ENCODE measurements around the gene CBFA2T2. TPM values are rescaled to one million over a fixed set of nuclear protein-coding genes. Genes with fewer than 3 reads are reported as not detected.
"Not testable (repeated sequence)": the region's sequence is repeated elsewhere in the genome, so short reads cannot be mapped to it uniquely, and the experiment has no call there.

Gene CBFA2T2
- total RNA-seq, 1 donor from 2014 or later, result 17.5 TPM

DNA sequence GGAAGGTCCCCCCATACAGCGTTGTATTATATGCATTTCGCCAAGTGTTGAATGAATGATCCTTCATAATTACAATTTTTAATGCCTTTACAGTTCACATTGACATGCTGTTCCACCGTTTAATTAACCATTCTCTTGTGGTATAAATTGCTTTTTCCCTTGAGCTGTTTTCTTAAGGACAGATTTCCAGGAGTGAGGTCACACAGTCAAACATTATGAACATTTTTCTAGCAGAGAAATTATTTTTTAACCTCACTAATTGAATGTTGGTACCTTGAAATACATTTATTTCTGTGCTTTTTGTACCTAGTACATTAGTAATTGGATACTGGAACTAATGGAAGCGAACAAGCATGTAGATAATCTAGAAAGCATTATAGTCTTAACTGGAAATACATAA, 95.5 kb downstream of the CBFA2T2 start:
- H3K27me3 Mint-ChIP-seq (ENCODE audit: unreplicated experiment), result no peaks in the 10 kb centered on the region
- peaks cover 5% of the 10 kb centered on the region for H3K4me1 Mint-ChIP-seq (ENCODE audit: unreplicated experiment)
- H3K27ac Mint-ChIP-seq (ENCODE audit: unreplicated experiment), result no peak overlapping the region
- no peaks in the 10 kb centered on the region for H3K9me3 Mint-ChIP-seq (ENCODE audit: unreplicated experiment)
- H3K4me3 Mint-ChIP-seq (ENCODE audit: unreplicated experiment), result no peak overlapping the region
- no peak for DNase-seq (ENCODE audit: low spot score)
- H3K36me3 Mint-ChIP-seq (ENCODE audit: low read depth, unreplicated experiment), result no peaks in the 10 kb centered on the region
- TF ChIP-seq, protein P1, sequence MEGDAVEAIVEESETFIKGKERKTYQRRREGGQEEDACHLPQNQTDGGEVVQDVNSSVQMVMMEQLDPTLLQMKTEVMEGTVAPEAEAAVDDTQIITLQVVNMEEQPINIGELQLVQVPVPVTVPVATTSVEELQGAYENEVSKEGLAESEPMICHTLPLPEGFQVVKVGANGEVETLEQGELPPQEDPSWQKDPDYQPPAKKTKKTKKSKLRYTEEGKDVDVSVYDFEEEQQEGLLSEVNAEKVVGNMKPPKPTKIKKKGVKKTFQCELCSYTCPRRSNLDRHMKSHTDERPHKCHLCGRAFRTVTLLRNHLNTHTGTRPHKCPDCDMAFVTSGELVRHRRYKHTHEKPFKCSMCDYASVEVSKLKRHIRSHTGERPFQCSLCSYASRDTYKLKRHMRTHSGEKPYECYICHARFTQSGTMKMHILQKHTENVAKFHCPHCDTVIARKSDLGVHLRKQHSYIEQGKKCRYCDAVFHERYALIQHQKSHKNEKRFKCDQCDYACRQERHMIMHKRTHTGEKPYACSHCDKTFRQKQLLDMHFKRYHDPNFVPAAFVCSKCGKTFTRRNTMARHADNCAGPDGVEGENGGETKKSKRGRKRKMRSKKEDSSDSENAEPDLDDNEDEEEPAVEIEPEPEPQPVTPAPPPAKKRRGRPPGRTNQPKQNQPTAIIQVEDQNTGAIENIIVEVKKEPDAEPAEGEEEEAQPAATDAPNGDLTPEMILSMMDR (IDR thresholded peaks at IDR 0.05; ENCODE audit: unreplicated experiment), result no peak

DNA sequence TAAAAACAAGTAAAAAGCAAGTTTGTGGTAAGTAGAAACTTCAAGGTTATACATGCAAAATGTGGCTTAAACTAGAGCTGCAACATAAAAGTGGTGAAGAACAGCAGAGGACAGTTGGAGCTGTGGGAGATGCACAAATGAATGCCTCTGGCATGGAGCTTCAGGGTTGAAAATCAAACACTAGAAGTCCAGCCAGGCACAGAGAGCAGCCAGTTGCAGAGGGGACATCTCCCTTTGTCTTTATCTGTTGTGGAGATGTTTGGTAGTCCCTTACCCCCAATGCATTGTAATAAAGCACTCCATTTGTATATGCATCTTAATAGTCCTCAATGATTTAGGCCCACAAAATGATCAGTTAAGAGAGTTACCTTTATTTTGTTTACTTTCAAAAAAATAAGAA, 99.2 kb downstream of the CBFA2T2 start:
- Mint-ChIP-seq H3K27me3 (ENCODE audit: unreplicated experiment) (no peaks in the 10 kb centered on the region), H3K36me3 (ENCODE audit: low read depth, unreplicated experiment) (no peaks in the 10 kb centered on the region), H3K4me1 (ENCODE audit: unreplicated experiment) (peaks cover 5% of the 10 kb centered on the region), H3K9me3 (ENCODE audit: unreplicated experiment) (no peaks in the 10 kb centered on the region), H3K4me3 (ENCODE audit: unreplicated experiment) (no peak overlapping the region), H3K27ac (ENCODE audit: unreplicated experiment) (no peak overlapping the region)
- no peak for DNase-seq (ENCODE audit: low spot score)
- TF ChIP-seq, protein P1 (IDR thresholded peaks at IDR 0.05; ENCODE audit: unreplicated experiment), result no peak

DNA sequence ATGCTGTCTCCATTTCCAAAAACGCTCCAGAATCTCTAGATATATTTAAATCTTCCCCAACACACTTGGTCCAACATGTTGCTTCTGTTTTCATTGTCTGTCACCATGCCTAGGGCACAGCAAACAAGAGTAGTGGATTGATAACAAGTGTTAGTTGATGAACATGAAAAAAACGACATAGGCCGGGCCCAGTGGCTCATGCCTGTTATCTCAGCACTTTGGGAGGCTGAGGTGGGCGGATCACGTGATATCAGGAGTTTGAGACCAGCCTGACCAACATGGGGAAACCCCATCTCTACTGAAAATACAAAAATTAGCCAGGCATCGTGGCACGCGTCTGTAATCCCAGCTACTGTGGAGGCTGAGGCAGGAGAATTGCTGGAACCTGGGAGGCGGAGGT, 102.0 kb downstream of the CBFA2T2 start:
- H3K4me1 Mint-ChIP-seq (ENCODE audit: unreplicated experiment); DNase-seq (ENCODE audit: low spot score); H3K36me3 Mint-ChIP-seq (ENCODE audit: low read depth, unreplicated experiment); H3K4me3 Mint-ChIP-seq (ENCODE audit: unreplicated experiment); H3K27ac Mint-ChIP-seq (ENCODE audit: unreplicated experiment); H3K27me3 Mint-ChIP-seq (ENCODE audit: unreplicated experiment); H3K9me3 Mint-ChIP-seq (ENCODE audit: unreplicated experiment): not testable (repeated sequence)

DNA sequence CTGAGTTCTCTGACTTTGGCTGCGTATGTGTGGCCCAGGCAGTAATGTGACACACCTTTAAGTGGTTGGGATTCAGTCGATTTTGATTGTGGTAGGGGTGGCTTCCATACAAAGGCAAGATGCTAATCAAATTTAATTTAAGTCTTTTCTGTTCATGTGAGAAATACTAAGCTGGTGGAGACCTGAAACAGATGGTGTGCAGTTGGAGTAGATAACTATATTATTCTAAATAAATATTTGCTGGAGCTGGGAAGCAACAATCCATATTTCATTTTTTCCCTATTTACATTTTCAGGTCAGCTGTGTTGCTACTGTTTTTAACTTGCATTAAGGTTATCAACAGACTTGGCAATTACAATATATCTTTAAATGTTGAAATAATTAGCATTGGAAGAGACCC, 104.8 kb downstream of the CBFA2T2 start:
- no peaks in the 10 kb centered on the region for H3K36me3 Mint-ChIP-seq (ENCODE audit: low read depth, unreplicated experiment)
- no peaks in the 10 kb centered on the region for H3K9me3 Mint-ChIP-seq (ENCODE audit: unreplicated experiment)
- H3K27me3 Mint-ChIP-seq (ENCODE audit: unreplicated experiment), result no peaks in the 10 kb centered on the region
- TF ChIP-seq, protein P1 (IDR thresholded peaks at IDR 0.05; ENCODE audit: unreplicated experiment), result no peak
- H3K4me3 Mint-ChIP-seq (ENCODE audit: unreplicated experiment), result no peak overlapping the region
- DNase-seq (ENCODE audit: low spot score), result no peak
- H3K27ac Mint-ChIP-seq (ENCODE audit: unreplicated experiment), result no peak overlapping the region
- no peaks in the 10 kb centered on the region for H3K4me1 Mint-ChIP-seq (ENCODE audit: unreplicated experiment)

DNA sequence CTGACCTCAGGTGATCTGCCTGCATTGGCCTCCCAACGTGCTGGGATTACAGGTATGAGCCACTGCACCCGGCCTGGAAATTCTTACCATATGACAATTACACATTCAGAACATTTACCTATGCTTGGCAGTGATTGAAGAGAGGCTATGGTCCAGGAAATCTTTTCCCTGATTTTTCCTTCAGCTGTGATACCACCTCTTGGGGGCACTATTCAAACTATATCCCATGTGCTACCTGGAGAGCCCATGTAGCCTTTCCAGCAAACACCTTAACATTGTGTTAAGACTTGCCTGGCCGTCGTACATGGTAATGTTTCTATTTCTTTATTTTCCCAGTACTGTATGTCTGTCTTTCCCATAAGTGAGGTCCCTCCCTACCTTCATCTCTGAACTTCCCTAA, 110.5 kb downstream of the CBFA2T2 start:
- H3K27ac Mint-ChIP-seq (ENCODE audit: unreplicated experiment), result no peak overlapping the region
- no peaks in the 10 kb centered on the region for H3K27me3 Mint-ChIP-seq (ENCODE audit: unreplicated experiment)
- H3K9me3 Mint-ChIP-seq (ENCODE audit: unreplicated experiment), result no peaks in the 10 kb centered on the region
- no peak for DNase-seq (ENCODE audit: low spot score)
- peaks cover 2% of the 10 kb centered on the region for H3K4me1 Mint-ChIP-seq (ENCODE audit: unreplicated experiment)
- TF ChIP-seq, protein P1 (IDR thresholded peaks at IDR 0.05; ENCODE audit: unreplicated experiment), result no peak
- H3K36me3 Mint-ChIP-seq (ENCODE audit: low read depth, unreplicated experiment), result no peaks in the 10 kb centered on the region
- no peak overlapping the region for H3K4me3 Mint-ChIP-seq (ENCODE audit: unreplicated experiment)

DNA sequence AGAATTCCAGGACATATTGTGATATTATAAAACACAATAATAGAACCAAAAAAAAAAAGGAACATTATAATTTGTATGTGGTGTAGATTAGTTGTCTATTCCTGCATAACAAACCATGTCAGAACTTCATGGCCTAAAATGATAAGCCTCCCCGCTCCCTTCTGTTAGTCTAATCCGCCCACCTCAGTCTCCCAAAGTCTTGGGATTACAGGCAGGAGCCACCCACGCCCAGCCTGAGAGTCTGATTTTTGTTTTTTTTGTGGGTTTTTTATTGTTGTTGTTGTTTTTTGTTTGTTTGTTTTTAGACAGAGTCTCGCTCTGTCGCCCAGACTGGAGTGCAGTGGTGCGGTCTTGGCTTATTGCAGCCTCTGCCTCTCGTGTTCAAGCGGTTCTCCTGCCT, 111.1 kb downstream of the CBFA2T2 start:
- H3K36me3 Mint-ChIP-seq (ENCODE audit: low read depth, unreplicated experiment), result no peaks in the 10 kb centered on the region
- H3K27ac Mint-ChIP-seq (ENCODE audit: unreplicated experiment), result no peak overlapping the region
- TF ChIP-seq, protein P1 (IDR thresholded peaks at IDR 0.05; ENCODE audit: unreplicated experiment), result no peak
- DNase-seq (ENCODE audit: low spot score), result no peak
- no peaks in the 10 kb centered on the region for H3K9me3 Mint-ChIP-seq (ENCODE audit: unreplicated experiment)
- no peak overlapping the region for H3K4me3 Mint-ChIP-seq (ENCODE audit: unreplicated experiment)
- no peaks in the 10 kb centered on the region for H3K27me3 Mint-ChIP-seq (ENCODE audit: unreplicated experiment)
- H3K4me1 Mint-ChIP-seq (ENCODE audit: unreplicated experiment), result peaks cover 2% of the 10 kb centered on the region

All from endothelial cell (in vitro differentiated cells).